GM10248 (cell line): ENCODE results near the gene ACYP2.

ENCODE experiments used
- CTCF ChIA-PET: fragments of 300-600 bp; sonication (Branson Sonifier 250); formaldehyde crosslinking; extraction: SDS; loops from one replicate; lab custom pipeline; 2021; ENCODE audit warnings: antibody characterized with exemption; lab: Yijun Ruan, JAX
- POLR2A ChIA-PET: fragments of 350-650 bp; sonication (Branson Sonifier 250); formaldehyde crosslinking; extraction: SDS; loops from one replicate; lab custom pipeline; 2020; ENCODE audit warnings: antibody characterized with exemption; lab: Yijun Ruan, JAX
- DNase-seq: peaks from one replicate; pipeline ENCODE4 v3.0.0; 2012; ENCODE audit errors: extremely low spot score
- TF ChIP-seq, protein P1 (sequence below): IDR thresholded peaks from 2 replicates; pipeline ENCODE4 v1.5.1; 2012; ENCODE audit warnings: mild to moderate bottlenecking, low read depth; ENCODE audit errors: extremely low read depth, missing control alignments, control extremely low read depth

The ACYP2 gene

DNA sequence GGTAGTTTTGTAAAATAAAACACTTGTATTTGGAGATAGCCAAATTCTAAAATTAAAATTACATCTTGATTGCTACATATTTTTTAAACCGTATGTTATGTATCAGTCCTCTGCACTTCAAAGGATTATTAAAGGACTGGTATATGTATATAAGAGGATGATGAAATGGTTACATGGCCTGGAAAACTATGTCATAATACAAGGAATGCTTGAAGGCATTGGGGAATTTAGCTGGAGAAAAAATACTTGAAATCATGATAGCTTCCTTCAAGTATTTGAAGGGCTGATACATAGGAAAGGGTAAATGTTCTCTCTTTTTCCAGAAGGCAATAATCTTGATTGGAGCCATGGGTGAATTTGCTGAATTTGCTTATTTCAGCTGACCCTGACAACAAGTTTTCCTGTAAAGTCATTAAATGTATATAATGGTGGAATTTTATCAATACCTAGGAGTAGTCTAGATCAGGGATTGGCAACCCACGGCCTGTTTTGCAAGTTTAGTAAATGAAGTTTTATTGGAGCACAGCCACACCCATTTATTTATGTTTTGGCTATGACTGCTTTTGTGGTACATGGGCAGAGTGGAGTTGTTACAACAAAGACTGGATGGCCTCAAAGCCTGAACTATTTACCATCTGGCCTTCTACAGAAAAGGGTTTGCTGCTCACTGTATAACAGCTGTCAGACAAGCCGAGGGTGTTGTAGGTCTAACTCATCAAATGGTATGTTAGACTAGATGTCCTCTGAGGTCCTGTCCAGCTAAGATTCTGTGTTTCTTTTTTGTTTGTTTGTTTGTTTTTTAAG, 34.4 kb downstream of the ACYP2 start:
- POLR2A ChIA-PET = no interaction called here
- TF ChIP-seq, protein P1, sequence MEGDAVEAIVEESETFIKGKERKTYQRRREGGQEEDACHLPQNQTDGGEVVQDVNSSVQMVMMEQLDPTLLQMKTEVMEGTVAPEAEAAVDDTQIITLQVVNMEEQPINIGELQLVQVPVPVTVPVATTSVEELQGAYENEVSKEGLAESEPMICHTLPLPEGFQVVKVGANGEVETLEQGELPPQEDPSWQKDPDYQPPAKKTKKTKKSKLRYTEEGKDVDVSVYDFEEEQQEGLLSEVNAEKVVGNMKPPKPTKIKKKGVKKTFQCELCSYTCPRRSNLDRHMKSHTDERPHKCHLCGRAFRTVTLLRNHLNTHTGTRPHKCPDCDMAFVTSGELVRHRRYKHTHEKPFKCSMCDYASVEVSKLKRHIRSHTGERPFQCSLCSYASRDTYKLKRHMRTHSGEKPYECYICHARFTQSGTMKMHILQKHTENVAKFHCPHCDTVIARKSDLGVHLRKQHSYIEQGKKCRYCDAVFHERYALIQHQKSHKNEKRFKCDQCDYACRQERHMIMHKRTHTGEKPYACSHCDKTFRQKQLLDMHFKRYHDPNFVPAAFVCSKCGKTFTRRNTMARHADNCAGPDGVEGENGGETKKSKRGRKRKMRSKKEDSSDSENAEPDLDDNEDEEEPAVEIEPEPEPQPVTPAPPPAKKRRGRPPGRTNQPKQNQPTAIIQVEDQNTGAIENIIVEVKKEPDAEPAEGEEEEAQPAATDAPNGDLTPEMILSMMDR = no peak
- CTCF ChIA-PET = interaction anchor here (1.2 to 1.3 kb wide), 2 partner anchors 12 to 43 kb away, joined by 3 read pairs; no protein-coding TSS in a partner anchor
- DNase-seq = no peak

DNA sequence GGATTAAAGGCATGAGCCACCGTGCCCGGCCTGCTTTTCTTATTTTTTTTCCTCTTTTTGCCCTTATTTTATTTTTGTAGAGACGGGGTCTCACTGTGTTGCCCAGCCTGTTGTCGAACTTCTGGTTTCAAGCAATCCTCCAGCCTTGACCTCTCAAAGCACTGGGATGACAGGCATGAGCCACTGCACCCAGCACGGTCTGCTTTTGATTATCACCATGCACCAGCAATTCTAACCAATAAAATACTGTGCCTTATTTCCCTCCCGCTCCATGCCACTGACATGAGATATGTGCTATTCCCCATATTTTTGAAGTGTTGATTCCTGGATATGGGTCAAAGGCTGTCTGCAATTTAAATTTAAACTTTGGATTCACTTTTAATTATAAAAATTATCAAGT, 42.9 kb downstream of the ACYP2 start:
- no peak for DNase-seq
- ChIA-PET POLR2A (no interaction called here), CTCF (no interaction called here)
- TF ChIP-seq, protein P1 = no peak

DNA sequence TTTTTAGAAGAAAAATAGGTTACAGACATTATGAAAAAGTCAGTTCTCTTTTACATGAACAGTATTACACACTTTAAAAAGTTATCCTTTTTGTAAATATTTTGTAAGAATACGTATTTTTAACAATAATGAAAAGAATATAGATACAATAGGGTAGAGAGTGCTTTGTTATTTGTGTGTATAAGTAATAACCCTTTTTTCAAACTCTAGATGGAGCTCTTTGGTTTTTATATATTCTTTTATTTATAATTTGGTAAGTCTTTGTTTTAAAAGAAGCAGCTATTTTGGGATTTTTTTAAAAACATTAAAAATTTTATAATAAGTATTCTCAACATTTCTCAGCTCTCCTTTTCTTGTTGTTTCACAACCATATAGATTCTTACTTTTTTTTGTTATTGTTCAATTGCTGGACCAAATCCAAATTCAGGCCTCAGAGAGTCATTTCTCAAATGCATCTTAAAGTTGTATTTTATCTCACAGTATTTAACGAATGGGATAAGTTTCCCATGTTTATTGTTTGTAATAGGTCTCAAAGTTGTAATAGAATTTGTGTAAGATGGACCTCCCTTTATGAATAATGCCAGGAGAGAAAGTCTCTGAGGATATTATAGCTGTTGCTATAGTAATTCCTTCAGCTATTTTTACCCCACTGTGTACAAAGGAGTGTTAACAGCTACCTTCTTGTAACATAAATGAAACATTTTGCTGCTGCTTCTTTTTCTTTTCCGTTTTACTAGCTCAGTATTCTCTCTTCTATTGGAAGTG, 46.4 kb downstream of the ACYP2 start:
- TF ChIP-seq, protein P1 = no peak
- no peak for DNase-seq
- ChIA-PET CTCF (interaction anchor here (0.7 to 2.0 kb wide), 7 partner anchors 10 to 543 kb away, joined by 3 to 4 read pairs (median 3); no protein-coding TSS in a partner anchor), POLR2A (no interaction called here)

DNA sequence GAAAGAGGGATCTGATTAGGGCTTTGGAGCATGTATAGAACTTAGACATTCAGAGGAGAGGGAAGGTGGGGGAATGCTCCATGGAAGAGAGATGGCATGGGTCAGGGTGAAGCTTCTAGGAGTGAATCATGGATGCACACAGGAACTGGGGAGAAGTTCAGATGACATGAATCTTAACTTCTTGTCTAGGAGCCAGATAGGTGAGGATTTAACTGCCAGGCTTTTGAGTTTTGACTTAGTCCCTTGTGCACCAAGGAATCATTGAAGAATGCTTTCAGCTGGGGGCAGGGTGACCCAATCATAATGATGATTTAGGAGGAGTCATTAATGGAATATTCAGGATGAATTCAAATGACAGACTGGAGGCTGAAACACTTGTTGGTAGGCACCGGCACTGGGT, 48.7 kb downstream of the ACYP2 start:
- ChIA-PET CTCF (no interaction called here), POLR2A (no interaction called here)
- TF ChIP-seq, protein P1 = no peak
- DNase-seq = no peak

DNA sequence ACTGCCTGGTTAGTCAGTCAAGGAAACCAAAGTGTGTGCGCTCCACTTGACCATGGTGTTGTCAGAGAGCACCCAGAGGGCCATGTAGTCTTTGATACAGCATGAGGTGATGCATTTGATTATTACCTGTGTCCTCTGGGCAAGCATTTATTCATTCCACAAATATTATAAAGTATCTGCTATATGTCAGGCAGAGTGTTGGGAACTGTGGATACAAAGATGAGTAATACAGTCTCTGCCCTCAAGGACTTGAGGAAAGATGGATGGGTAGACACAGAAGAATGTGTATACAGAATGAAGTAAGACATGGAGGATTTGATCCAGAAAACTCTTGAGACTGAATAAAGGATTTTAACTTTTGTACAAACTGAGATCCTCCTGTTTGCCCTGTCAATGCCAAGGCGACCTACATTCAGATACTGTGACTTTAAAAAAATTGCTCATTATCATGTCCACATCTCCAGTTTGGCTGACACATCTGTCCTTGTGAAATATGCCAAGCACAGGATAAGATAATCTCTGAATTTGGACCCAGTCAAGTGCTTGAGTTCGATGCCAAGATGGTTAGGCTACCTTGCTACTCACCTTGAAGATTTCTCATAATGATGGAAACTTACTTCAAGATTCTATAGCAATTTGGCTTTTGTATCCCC, 50.8 kb downstream of the ACYP2 start:
- CTCF ChIA-PET = interaction anchor here (1.1 kb wide), 1 partner anchor 14 kb away, joined by 3 read pairs; no protein-coding TSS in a partner anchor
- POLR2A ChIA-PET = no interaction called here
- TF ChIP-seq, protein P1 = no peak
- DNase-seq = no peak

DNA sequence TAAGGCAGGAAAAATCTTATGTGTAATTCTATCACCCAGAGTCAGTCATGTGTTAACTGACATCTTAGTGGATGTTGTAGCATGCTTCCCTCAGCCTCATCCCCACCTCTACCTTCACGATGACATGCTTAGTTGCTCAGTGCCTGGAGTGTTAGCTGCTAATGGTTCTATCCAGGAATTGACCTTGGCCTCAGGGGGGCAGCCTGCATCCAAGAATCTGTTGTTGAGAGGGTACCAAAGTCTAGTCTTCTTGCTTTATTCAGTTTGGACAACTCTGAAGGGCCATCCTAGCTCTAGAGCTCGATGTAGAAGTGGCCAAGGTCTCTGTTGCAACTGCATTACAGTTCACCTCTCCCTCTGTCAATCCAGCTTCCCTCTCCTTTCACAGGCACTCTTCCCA, 61.2 kb downstream of the ACYP2 start:
- ChIA-PET CTCF (interaction anchor here (0.8 to 1.8 kb wide), 4 partner anchors 8 to 528 kb away, joined by 3 to 6 read pairs (median 3); no protein-coding TSS in a partner anchor), POLR2A (no interaction called here)
- no peak for DNase-seq
- TF ChIP-seq, protein P1 = peak; percentile 27
